Lung microvascular endothelial cell (primary cell): ENCODE results near the gene ELF2. TPM values are rescaled to one million over a fixed set of nuclear protein-coding genes. Genes with fewer than 3 reads are reported as not detected.
"Not testable (repeated sequence)": the region's sequence is repeated elsewhere in the genome, so short reads cannot be mapped to it uniquely, and the experiment has no call there.

Experiments
- DNase-seq, 2 donors: peaks; one replicate each; pipeline versions ENCODE4 v3.0.0 to v3.0.0-alpha.2; 2010; ENCODE audit warnings: low read depth in 2 of 2
- total RNA-seq: library from RNA; depleted of rRNA; stranded (reverse); fragments of >200 nt; gene quantifications from 2 replicates; pipeline ENCODE4 v1.2.1, GENCODE V29; 2014

Gene ELF2
- 33.3 and 45.0 TPM in 2 replicates for total RNA-seq

- DNase-seq = peak; percentile 93 to 96
Measured at GRCh38 chr4:139177049-139177868, at the start of gene ELF2. Gene ELF2 (minus strand): TSS chr4:139177218. CDS start chr4:139137701, 39,517 bp downstream.

- DNase-seq = peak in 1 of 2 donors; percentile 52
Measured at GRCh38 chr4:139223682-139224317, 46.8 kb upstream of the ELF2 start.

- DNase-seq = no peak
Measured at GRCh38 chr4:139222215-139222614, 45.2 kb upstream of the ELF2 start.

DNA sequence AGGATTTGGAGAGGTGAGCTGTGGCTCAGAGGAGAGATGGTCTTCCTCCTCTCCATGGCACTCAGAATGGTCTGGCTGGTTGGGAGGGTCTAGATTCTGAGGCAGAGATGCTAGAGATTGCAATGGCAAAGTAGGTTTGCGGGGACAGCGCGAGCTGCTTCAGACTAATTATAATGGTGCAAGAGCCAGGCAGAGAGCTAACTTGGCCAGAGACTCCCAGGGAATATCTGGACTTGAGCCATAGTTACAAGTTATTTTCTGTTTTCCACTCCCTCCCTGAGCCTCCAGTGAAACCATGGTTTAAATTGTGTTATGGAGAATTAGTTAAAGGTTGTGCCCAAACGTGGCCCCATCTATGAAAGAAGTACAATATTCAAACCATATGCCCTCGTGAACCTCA lies 44.7 kb upstream of the ELF2 start:
- DNase-seq = no peak

DNA sequence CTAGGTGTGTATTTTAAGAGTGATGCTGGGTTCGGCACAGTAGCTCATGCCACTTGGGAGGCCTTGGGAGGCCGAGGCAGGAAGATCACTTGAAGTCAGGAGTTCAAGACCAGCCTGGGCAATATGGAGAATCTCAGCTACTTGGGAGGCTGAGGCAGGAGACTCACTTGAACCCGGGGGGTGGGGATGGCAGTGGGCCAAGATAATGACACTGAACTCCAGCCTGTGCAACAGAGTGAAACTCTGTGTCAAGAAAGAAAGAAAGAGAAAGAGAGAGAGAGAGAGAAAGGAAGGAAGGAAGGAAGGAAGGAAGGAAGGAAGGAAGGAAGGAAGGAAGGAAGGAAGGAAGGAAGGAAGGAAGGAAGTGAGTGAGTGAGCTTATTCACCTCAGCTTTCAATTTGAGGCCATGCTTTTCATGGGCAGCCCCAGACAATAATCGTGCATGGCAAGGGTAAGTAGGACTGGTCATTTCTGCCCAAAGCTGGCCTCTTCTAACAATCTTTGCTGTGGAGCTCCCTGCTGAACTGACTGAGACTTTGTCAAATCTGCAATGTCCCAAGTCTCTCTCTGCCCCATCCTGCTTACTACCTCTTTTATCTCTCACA lies 42.5 kb upstream of the ELF2 start:
- no peak for DNase-seq

DNA sequence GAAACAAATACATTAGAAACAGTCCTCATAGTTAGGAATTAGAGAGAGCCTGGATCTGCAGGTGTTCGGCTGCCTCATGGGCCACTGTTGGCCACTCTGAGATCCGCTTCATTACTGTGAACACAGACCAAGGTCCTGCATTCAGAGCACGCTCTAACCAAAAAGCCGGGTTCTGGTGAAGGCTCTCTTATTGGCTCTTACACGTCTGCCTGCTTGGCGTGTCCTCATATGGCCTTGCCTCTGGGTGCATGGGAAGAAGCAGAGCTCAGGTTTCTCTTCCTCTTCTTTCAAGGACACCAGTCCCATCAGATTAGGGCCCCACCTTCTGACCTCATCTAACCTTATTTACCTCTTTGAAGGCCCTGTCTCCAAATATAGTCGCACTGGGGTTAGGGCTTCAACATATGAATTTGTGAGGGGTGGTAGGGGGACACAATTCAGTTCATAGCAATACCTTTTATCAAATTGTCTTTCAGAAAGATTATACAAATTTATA lies 37.1 kb upstream of the ELF2 start:
- DNase-seq = no peak

DNA sequence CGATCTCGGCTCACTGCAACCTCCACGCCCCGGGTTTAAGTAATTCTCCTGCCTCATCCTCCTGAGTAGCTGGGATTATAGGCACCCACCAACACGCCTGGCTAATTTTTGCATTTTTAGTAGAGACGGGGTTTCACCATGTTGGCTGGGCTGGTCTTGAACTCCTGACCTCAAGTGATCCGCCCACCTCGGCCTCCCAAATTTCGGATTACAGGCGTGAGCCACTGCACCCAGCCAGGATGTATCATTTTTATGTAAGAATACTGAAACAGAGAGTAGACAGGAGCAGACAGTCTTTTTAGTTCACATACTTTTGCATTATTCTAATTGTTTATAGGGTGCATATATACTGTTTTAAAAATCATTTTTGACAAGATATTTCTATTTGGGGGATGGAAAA lies 36.6 kb upstream of the ELF2 start:
- DNase-seq = not testable (repeated sequence)

DNA sequence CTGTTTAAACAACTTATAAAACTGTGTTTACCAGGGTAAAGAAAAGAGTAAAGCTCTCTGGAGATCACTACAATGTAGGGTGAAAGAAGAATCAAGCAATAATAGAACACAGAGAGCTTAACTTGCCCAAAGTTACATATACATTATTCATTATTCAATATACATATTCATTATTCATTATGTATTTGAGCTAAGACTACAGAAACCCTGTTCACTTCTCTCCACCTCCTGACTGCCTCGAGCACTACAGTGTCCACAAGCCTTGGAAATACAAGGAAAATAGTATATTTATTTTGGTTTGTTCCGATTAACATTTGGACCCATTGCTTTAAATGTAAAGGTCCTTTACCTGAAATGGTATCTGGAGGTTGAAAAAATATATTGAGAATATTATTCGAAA lies 35.9 kb upstream of the ELF2 start:
- no peak for DNase-seq

DNA sequence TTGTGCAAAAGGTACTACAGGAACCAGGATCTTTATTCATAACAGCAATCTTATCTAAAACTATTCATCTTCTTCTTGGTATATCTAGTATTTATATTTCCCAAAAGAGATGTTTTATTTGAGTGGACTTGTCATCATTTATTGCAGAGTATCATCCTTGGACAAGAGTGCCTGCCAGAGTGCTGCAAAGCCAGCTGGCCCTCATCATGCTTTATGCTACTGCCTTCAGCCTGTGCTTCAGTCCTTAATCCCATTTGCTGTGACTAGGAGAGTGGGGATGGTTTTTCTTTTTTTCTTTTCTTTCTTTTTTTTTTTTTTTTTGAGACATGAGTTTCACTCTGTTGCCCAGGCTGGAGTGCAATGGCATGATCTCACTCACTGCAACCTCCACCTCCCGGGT lies 33.5 kb upstream of the ELF2 start:
- DNase-seq = no peak

GRCh38 chr4:139209470-139210063 lies 32.5 kb upstream of the ELF2 start:
- no peak for DNase-seq

DNA sequence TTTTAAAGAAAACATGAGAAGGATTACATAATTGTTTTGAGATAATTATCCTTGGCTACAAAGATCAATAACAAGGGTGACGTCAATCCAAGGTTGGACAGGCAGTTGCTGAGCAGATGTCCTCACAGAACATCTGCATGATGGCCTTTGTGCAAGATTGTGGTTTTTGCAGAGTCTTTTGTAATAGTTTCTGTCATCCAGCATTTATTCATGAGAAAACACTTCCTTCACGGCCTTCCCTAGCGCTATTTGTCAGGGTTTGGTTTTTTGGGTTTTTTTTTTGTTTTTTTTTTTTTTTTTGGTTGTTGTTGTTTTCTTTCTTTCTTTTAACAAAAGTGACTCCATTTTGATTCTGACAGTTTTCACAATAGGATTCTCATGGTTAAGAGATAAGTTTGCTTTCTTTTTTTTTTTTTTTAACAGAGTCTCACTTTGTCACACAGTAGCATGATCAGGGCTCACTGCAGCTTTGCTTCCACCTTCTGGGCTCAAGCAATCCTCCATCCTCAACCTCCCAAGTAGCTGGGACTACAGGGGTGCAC lies 31.5 kb upstream of the ELF2 start:
- DNase-seq = peak in 1 of 2 donors; percentile 49

GRCh38 chr4:139207873-139208403 lies 30.9 kb upstream of the ELF2 start:
- no peak for DNase-seq

GRCh38 chr4:139207247-139207646 lies 30.2 kb upstream of the ELF2 start:
- no peak for DNase-seq

DNA sequence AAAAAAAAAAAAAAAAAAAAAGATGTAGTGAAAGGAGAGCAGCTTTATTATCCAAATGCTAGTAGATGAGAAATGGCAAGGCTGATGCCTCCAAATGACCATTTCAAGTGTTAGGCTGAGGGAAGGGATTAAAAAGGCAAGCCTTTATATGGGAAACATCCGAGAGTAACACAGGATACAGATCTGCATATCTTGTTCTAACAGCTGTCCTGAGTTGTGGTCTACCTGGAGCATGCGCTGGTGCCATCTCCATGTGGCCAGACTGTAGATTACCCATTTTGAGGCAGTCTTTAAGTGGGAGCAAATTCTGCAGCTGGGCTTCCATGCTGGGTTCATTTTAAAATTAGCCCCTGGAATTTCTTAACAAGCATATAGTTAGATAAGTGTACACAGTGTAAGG lies 26.0 kb upstream of the ELF2 start:
- no peak for DNase-seq

DNA sequence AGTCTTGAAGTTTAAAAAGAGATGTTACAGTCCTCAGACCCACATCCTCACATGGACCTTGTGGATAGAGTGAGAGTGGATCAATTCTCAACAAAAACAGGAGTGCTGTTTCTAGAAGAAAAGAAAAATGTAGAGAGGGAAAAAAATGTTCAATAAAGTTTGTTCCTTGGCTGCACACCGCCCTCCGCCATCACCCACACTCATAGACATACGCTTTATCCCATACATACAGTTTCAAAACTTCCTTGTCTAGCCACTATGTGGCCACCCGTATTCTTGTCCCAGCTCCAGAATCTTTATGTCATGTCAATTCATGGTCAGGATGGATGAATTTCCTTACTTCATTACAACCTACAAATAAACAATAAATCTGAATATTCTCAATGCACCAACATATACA lies 23.5 kb upstream of the ELF2 start:
- DNase-seq = no peak

- DNase-seq = no peak
Measured at GRCh38 chr4:139200102-139200501, 23.1 kb upstream of the ELF2 start.

GRCh38 chr4:139197214-139197613 lies 20.2 kb upstream of the ELF2 start:
- not testable (repeated sequence) for DNase-seq

DNA sequence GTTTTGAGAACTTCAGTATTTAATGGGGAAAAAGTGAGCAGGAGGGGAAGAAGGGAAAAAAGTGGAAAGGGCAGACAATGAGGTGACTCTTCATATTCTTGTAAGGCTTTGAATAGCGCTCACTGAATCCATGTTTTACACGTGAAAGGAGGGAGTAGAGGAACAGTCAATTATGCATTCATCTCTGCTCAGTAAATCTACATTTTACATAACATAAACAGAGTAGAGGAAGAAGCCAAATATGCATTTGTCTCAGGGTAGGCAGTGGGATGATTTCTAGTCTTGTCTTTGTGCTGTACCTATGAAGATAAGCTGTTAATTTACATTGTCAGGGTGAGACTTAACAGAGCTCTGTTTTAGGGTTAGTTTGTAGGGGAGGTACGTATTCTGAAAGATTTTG lies 19.4 kb upstream of the ELF2 start:
- no peak for DNase-seq

DNA sequence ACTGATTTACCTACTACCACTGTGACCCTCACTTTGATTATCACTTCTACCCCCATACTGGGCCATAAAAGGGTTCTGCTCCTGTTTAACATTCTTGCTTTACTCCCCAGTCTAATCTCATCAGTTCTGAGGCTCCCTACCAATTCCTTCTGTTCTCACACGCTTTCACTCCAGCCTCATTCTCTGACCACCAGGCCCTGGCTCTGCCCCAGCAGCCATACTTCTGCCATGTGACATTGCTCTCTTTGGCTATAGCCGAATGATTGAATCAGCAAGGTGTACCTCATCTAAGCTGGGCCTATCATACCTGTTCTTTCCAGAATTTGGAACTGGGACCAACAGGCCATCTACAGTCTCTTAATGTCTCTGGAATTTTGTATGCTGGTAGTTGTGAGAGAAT lies 14.4 kb upstream of the ELF2 start:
- no peak for DNase-seq

DNA sequence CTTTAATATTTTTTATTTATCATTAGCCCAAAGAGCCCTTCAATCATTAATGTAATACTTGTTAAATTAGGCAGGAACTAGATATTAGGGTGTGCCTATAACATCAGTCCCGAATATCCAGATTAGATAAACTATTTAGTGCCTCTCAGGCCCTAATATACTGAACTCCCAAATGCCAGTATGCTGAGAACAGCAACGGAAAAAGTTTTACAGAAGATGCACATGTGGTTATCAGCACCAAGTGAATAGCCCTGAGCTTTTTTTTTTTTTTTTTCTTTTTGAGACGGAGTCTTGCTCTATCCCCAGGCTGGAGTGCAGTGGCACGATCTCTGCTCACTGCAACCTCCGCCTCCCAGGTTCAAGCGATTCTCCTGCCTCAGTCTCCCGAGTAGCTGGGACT lies 13.0 kb upstream of the ELF2 start:
- no peak for DNase-seq

DNA sequence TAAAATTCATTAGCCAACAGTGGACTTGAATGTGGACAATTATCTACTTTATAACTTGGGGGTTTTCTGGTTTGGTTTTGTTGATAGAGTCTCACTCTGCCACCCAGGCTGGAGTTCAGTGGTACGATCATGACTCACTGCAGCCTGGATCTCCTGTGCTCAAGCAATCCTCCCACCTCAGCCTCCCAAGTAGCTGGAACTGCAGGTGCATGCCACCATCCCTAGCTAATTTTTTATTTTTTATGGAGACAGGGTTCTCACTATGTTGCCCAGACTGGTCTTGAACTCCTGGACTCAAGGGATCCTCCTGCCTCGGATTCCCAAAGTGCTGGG lies 12.4 kb upstream of the ELF2 start:
- no peak for DNase-seq
